ENCODE results near the gene OAS3.
A peak's percentile ranks its signal among the peaks of the same experiment; 100 is the strongest.
"Not testable (repeated sequence)": the region's sequence is repeated elsewhere in the genome, so short reads cannot be mapped to it uniquely, and the experiment has no call there.

Gene OAS3

DNA sequence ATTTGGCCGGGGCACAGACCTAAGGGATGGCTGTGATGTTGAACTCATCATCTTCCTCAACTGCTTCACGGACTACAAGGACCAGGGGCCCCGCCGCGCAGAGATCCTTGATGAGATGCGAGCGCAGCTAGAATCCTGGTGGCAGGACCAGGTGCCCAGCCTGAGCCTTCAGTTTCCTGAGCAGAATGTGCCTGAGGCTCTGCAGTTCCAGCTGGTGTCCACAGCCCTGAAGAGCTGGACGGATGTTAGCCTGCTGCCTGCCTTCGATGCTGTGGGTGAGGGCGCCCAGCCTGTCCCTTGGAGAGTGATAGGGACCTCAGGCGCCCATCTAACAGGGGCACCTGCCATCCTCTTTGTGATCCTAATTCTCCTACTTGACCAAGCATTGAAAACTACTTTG lies 12.4 kb downstream of the OAS3 start:
- no peak for DNase-seq (ENCODE audit: low read depth)

GRCh38 chr12:112957125-112957524 lies 18.9 kb downstream of the OAS3 start:
- DNase-seq (ENCODE audit: low read depth): not testable (repeated sequence)

- no peak for DNase-seq (ENCODE audit: low read depth)
Measured at GRCh38 chr12:112961074-112961473, 22.8 kb downstream of the OAS3 start.

DNA sequence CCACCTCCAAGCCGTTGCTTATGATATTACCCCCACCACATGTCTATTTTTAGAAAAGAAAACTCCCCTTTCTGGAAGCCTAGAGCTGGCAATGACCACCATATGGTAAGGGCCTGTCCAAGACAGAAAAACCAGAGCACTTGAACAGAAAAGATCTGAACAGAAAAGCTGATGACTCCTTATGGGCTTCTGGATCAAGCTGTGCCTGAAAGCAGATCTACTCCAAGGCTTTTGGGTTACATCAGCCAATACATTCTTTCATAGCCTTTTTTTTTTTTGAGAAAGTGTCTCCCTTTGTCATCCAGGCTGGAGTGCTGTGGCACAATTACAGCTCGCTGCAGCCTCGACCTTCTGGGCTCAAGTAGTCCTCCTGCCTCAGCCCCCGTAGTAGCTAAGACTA lies 23.3 kb downstream of the OAS3 start:
- no peak for DNase-seq (ENCODE audit: low read depth)

DNA sequence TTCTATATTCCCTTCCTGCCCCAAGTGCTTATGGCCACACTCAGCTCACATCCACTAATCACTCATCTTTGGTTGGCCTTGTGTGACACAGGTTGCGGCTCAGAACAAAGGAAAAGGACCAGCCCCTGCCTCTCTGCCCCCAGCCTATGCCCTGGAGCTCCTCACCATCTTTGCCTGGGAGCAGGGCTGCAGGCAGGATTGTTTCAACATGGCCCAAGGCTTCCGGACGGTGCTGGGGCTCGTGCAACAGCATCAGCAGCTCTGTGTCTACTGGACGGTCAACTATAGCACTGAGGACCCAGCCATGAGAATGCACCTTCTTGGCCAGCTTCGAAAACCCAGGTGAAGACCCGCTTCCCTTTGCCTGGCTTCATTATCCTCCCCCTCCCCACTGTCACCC lies 24.3 kb downstream of the OAS3 start:
- no peak for DNase-seq (ENCODE audit: low read depth)

DNA sequence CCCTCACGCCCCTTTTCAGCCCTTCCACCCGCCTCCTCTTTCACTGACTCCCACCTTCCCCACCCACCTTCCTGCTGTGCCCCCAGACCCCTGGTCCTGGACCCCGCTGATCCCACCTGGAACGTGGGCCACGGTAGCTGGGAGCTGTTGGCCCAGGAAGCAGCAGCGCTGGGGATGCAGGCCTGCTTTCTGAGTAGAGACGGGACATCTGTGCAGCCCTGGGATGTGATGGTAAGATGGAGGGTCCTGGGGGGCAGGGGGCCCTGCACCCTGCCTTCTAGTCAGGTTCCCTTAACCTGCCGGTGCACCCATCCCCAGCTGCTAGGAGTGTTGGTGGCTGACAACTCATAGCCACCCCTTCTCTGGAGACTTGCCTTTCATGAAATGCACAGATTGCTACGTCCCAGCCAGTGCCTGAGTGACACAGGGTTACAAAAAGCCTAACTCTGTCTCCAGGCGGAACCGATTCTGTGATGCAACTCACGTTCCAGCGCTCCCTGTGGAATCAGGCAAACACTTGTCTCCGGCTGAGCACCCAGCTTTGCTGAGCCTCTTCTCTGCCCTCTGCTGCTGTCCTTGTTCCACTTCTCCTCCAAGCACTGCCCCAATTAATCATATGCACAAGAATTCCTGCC lies 25.1 kb downstream of the OAS3 start:
- DNase-seq (ENCODE audit: low read depth): no peak

DNA sequence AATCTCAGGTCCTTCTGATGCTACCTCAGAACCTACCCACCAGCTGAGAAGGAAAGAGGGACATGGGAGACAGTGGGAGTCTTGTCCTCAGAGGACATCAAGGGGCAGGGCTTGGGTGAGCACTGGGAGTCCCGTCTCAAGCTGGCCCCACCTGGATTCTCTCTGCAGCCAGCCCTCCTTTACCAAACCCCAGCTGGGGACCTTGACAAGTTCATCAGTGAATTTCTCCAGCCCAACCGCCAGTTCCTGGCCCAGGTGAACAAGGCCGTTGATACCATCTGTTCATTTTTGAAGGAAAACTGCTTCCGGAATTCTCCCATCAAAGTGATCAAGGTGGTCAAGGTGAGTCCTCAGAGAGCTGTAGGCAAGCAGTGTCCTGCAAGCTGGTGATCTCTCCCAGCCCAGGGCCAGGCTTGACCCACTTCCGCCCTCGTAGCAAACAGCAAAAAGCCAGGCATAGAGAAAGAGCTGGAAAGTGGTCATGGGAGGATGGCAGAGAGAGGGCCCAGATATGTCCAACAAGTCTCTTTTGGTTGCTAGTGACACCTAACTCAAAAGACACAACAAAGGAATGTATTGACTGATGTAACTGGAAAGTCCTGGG lies 25.9 kb downstream of the OAS3 start:
- DNase-seq (ENCODE audit: low read depth): no peak

GRCh38 chr12:112964915-112965314 lies 26.6 kb downstream of the OAS3 start:
- no peak for DNase-seq (ENCODE audit: low read depth)

GRCh38 chr12:112965643-112966042 lies 27.4 kb downstream of the OAS3 start:
- no peak for DNase-seq (ENCODE audit: low read depth)

DNA sequence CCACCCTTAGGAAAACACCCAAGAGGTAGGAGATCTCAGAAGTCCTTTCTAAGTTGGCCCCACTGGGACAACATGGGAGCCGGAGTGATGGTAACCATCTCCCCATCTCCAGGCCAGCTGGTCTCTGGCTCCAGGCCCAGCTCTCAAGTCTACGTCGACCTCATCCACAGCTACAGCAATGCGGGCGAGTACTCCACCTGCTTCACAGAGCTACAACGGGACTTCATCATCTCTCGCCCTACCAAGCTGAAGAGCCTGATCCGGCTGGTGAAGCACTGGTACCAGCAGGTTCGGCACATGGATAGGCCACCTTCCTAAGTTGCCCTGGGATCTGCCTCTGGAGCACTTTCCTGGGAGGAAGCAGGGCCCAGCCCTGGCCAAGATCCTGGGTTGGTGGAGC lies 29.0 kb downstream of the OAS3 start:
- no peak for DNase-seq (ENCODE audit: low read depth)

DNA sequence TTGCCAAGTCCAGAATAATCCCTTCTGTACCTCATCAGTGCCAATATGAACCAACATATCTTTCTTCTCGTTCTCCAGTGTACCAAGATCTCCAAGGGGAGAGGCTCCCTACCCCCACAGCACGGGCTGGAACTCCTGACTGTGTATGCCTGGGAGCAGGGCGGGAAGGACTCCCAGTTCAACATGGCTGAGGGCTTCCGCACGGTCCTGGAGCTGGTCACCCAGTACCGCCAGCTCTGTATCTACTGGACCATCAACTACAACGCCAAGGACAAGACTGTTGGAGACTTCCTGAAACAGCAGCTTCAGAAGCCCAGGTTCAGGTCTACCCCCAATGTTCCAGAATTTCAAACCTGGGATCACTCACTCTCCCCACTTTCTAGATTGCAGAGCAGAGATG lies 29.6 kb downstream of the OAS3 start:
- DNase-seq (ENCODE audit: low read depth): no peak

DNA sequence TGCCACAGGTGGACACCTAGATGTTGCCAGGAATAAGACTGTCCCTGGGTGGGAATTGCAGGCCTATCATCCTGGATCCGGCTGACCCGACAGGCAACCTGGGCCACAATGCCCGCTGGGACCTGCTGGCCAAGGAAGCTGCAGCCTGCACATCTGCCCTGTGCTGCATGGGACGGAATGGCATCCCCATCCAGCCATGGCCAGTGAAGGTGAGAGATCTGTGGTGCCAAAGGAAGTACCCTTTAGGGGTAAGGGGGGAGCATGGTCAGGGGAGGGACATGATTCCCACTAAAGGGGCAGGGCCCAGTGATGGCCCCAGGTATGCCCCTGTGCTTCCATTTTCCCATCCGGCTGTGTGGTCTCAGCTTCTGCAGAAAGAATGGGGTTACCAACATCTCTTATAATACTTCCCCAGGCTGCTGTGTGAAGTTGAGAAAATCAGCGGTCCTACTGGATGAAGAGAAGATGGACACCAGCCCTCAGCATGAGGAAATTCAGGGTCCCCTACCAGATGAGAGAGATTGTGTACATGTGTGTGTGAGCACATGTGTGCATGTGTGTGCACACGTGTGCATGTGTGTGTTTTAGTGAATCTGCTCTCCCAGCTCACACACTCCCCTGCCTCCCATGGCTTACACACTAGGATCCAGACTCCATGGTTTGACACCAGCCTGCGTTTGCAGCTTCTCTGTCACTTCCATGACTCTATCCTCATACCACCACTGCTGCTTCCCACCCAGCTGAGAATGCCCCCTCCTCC lies 31.5 kb downstream of the OAS3 start:
- DNase-seq (ENCODE audit: low read depth): no peak

DNA sequence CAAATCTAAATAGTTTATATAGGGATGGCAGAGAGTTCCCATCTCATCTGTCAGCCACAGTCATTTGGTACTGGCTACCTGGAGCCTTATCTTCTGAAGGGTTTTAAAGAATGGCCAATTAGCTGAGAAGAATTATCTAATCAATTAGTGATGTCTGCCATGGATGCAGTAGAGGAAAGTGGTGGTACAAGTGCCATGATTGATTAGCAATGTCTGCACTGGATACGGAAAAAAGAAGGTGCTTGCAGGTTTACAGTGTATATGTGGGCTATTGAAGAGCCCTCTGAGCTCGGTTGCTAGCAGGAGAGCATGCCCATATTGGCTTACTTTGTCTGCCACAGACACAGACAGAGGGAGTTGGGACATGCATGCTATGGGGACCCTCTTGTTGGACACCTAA lies 32.1 kb downstream of the OAS3 start:
- no peak for DNase-seq (ENCODE audit: low read depth)

GRCh38 chr12:112971248-112971647 lies 33.0 kb downstream of the OAS3 start:
- DNase-seq (ENCODE audit: low read depth): no peak

DNA sequence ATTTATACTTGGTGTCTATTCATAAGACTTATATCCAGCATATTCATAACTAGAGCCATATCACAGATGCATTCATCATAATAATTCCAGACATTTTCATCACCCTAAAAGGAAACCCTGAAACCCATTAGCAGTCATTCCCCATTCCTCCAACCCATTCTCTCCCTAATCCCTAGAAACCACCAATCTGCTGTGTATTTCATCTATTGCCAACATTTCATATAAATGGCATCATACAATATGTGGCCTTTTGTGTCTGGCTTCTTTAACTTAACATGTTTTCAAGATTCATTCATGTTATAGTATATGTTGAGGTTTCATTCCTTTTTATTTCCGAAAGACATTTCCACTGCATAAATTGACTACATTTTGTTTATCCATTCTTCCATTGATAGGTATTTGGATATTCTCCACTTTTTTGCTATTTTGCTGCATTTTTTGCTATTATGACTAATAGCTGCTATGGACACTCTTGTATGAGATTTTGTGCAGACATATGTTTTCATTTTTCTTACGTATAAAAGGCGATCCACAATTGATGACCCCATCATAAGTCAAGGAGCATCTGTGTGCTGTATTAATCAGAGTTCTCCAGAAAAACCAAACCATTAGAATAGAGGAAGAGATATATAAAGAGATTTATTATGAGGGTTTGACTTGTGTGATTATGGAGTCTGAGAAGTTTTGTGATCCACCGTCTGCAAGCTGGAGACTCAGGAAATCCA lies 34.9 kb downstream of the OAS3 start:
- peak; percentile 37 for DNase-seq (ENCODE audit: low read depth)

DNA sequence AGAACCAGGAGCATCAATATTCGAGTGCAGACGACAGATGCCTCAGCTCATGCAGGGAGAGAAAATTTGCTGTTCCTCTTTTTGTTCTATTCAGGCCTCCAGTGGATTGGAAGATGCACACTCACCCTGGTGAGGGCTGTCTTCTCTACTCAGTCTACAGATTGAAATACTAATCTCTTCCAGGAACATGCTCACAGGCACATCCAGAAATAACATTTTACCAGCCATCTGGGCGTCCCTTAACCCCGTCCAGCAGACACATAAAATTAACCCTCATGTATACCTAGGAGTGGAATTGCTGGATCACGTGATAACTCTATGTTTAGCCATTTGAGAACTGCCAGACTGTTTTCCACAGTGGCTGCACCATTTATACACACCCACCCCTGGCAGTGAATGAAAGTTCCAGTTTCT lies 35.6 kb downstream of the OAS3 start:
- no peak for DNase-seq (ENCODE audit: low read depth)

DNA sequence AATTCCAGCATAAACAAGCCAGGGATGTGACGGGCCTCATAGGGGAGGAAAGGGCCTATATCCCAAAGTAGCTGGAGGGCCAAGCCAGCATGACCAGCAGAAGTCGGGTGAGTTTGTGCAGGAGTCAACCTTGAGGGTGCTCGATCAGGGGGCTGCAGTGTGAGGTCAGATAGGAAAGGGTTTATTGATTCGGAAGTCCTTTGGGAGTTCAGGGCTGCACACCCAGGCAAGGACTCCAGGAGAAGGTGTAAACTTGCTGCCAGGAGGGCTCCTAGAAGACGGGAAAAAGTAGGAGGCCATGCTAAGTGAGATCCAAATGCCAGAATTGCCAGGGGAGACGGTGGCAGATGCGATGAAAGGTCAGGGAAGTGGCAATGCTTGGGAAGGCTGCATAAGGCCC lies 36.6 kb downstream of the OAS3 start:
- no peak for DNase-seq (ENCODE audit: low read depth)

DNA sequence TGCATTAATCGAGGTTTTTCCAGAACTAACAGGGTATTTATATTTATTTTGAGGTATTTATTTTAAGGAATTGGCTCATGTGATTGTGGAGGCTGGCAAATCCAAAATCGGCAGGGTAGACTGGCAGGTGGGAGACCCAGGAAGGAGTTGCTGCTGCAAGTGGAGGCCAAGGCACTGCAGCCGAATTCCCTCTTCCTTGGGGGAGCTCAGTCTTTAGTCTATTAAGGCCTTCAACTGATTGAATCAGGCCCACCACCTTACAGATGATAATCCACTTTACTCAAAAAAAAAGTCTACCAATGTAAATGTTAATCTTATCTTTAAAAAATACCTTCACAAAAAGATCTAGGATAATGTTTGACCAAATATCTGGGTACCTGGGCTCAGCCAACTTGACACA lies 38.9 kb downstream of the OAS3 start:
- no peak for DNase-seq (ENCODE audit: low read depth)

- no peak for DNase-seq (ENCODE audit: low read depth)
Measured at GRCh38 chr12:112977641-112978040, 39.4 kb downstream of the OAS3 start.

DNA sequence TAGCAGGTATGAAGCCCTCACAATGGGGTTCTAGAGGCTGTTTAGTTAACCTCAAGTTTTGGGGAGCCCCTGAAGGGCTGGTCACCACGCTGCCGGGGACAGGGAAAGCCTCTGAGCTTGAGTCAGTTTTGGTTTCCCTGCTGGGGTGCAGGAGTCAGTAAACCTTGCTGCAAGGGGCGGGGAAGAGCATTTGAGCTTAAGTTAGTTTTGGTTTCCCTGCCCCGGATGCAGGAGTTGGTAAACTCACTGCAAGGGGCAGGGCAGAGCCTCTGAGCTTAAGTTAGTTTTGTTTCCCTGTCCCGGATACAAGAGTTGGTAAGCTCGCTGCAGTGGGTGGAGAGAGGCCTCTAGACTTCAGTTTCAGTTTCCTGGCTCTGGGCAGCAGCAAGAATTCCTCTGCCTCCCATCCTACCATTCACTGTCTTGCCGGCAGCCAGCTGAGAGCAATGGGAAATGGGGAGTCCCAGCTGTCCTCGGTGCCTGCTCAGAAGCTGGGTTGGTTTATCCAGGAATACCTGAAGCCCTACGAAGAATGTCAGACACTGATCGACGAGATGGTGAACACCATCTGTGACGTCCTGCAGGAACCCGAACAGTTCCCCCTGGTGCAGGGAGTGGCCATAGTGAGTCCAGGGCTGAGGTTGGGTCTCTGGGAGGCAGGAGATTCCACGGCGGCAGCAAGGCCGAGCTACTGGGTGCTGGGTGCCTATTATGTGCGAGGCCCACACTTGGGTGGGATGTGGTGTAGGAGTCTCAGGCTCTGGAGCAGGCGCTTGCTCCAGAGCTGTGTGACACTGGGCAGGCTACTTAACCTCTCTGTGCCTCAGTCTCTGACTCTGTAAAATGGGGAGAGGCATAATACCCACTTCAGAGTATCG lies 40.1 kb downstream of the OAS3 start, which contains the start of gene OAS2:
Gene OAS2, plus strand, starts transcription at position 357 of the 878 bp plus-strand sequence. Its CDS starts 90 bp downstream, at position 447.
- DNase-seq (ENCODE audit: low read depth): peak; percentile 47

DNA sequence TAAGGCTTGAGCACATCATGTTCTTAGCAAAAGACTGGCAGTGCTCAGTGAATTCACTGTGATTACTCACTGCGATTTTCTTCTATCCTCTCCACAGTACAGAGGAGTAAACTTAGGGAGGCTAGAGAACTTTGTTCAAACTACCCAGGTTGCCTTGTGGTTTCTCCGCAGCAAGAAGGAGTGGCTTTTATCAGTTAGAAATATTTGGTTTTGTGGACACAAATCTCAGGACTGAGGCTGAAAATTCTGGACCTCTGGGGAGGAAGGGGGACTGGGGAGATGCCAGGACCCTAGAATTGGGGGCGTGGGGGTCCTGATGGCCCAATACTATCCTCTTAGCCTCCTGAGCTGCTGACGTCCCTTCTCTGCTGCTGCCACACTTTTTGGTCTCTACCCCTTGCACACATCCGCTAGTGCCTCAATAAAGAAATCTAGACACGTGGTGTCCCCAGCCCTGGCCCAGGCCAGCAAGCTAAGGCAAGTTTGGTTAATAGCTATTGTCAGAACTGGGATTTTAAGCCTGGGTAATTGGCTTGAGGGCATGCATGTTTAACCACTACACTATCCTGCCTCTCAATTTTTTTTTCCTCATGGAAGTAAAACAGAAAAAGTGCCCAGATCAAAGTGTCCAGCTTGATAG lies 40.9 kb downstream of the OAS3 start:
- DNase-seq (ENCODE audit: low read depth): no peak

Measured in HS-5 (cell line).